Osteoblast (primary cell): ENCODE results near the gene GSC2. TPM values are rescaled to one million over a fixed set of nuclear protein-coding genes. Genes with fewer than 3 reads are reported as not detected.
A peak's percentile ranks its signal among the peaks of the same experiment; 100 is the strongest.

ENCODE experiments used
- DNase-seq: peaks from one replicate; pipeline ENCODE4 v3.0.0; 2011; ENCODE audit warnings: low spot score, mixed read lengths; ENCODE audit not compliant: insufficient read length; ENCODE audit errors: missing footprints
- H2AFZ ChIP-seq: 2 replicates; pipeline ENCODE4 v1.6.0; 2011; ENCODE audit warnings: mild to moderate bottlenecking, low read length
- H3K27ac ChIP-seq: 2 replicates; pipeline ENCODE4 v1.5.1; 2011; ENCODE audit warnings: mild to moderate bottlenecking, low read depth, low read length, moderate library complexity
- H3K27me3 ChIP-seq: 2 replicates; pipeline ENCODE4 v1.6.0; 2012; ENCODE audit warnings: mild to moderate bottlenecking, control low read depth, inconsistent platforms, low read length, moderate library complexity; ENCODE audit not compliant: insufficient read depth
- H3K36me3 ChIP-seq: 2 replicates; pipeline ENCODE4 v1.5.1; 2011; ENCODE audit warnings: mild to moderate bottlenecking, low read length, control low read depth, moderate library complexity; ENCODE audit not compliant: insufficient read depth
- H3K4me1 ChIP-seq: 2 replicates; pipeline ENCODE4 v1.5.1; 2011; ENCODE audit warnings: mild to moderate bottlenecking, low read length, control low read depth, moderate library complexity; ENCODE audit not compliant: insufficient read depth
- H3K4me2 ChIP-seq: 2 replicates; pipeline ENCODE4 v1.6.0; 2011; ENCODE audit warnings: mild to moderate bottlenecking, low read length; ENCODE audit not compliant: insufficient read depth
- H3K4me3 ChIP-seq: fragments of 200-600 bp; sonication (generic); 3 replicates; pipeline ENCODE4 v1.5.1; 2012; ENCODE audit warnings: mild to moderate bottlenecking, low read length, inconsistent platforms; ENCODE audit not compliant: insufficient read depth
- H3K79me2 ChIP-seq: 2 replicates; pipeline ENCODE4 v1.6.0; 2012; ENCODE audit warnings: mild to moderate bottlenecking, low read length, control low read depth, inconsistent platforms; ENCODE audit not compliant: insufficient read depth
- H3K9me3 ChIP-seq: 2 replicates; pipeline ENCODE4 v1.5.1; 2011; ENCODE audit warnings: low read depth, low read length, control low read depth
- H4K20me1 ChIP-seq: 2 replicates; pipeline ENCODE4 v1.6.0; 2012; ENCODE audit warnings: mild to moderate bottlenecking, low read length, control low read depth; ENCODE audit not compliant: insufficient read depth
- CTCF ChIP-seq: IDR thresholded peaks from 2 replicates; pipeline ENCODE4 v1.5.1; 2011; ENCODE audit warnings: mild to moderate bottlenecking, low read depth, low read length, moderate library complexity; ENCODE audit errors: extremely low read depth
- total RNA-seq: library from RNA; depleted of rRNA; stranded (reverse); fragments of >200 nt; gene quantifications from 2 replicates; pipeline ENCODE4 v1.2.3, GENCODE V29; 2012

The GSC2 gene
- total RNA-seq, 1 donor, result not detected

GRCh38 chr22:19106886-19107729 is 43.0 kb downstream of the GSC2 start:
- Histone ChIP-seq H2AFZ (no peak overlapping the region), H3K4me2 (no peak overlapping the region), H4K20me1 (peaks cover 82% of the 10 kb centered on the region), H3K27me3 (no peaks in the 10 kb centered on the region), H3K4me1 (peaks cover 3% of the 10 kb centered on the region), H3K79me2 (peaks cover 84% of the 10 kb centered on the region), H3K36me3 (no peaks in the 10 kb centered on the region), H3K27ac (no peak overlapping the region), H3K9me3 (no peaks in the 10 kb centered on the region), H3K4me3 (no peak overlapping the region)
- DNase-seq, result no peak
- TF ChIP-seq CTCF, result no peak

GRCh38 chr22:19105867-19106802 is 44.0 kb downstream of the GSC2 start:
- peak; percentile 26 for TF ChIP-seq CTCF
- Histone ChIP-seq H3K4me3 (no peak overlapping the region), H3K9me3 (no peaks in the 10 kb centered on the region), H3K27ac (no peak overlapping the region), H2AFZ (no peak overlapping the region), H3K4me2 (no peak overlapping the region), H3K4me1 (peaks cover 3% of the 10 kb centered on the region), H4K20me1 (peaks cover 77% of the 10 kb centered on the region), H3K79me2 (peaks cover 88% of the 10 kb centered on the region), H3K36me3 (no peaks in the 10 kb centered on the region), H3K27me3 (no peaks in the 10 kb centered on the region)
- no peak for DNase-seq

- Histone ChIP-seq H3K4me1 (peaks cover 3% of the 10 kb centered on the region), H3K27me3 (no peaks in the 10 kb centered on the region), H3K9me3 (no peaks in the 10 kb centered on the region), H3K27ac (no peak overlapping the region), H3K79me2 (peaks cover 88% of the 10 kb centered on the region), H3K4me2 (no peak overlapping the region), H4K20me1 (peaks cover 78% of the 10 kb centered on the region), H2AFZ (no peak overlapping the region), H3K4me3 (no peak overlapping the region), H3K36me3 (peaks cover 3% of the 10 kb centered on the region)
- TF ChIP-seq CTCF, result no peak
- no peak for DNase-seq
Measured at GRCh38 chr22:19105456-19105855, 44.6 kb downstream of the GSC2 start.
